NK-92 (cell line): Measurements from ENCODE around the gene MIAT.

Experiments used
- DNase-seq: peaks from one replicate; lab custom pipeline; 2025; ENCODE audit not compliant: unreplicated experiment; lab: John Stamatoyannopoulos, UW

The MIAT gene

GRCh38 chr22:26725012-26725676, 67.8 kb downstream of the MIAT start:
- DNase-seq, result no peak
